NCI-H446 (cell line): ENCODE data around the gene OR5B12.
"Not testable (repeated sequence)": the region's sequence is repeated elsewhere in the genome, so short reads cannot be mapped to it uniquely, and the experiment has no call there.

Experiments used
- DNase-seq, 2 experiments: peaks; one replicate each; lab custom pipeline; 2025; lab: John Stamatoyannopoulos, UW

The OR5B12 gene

DNA sequence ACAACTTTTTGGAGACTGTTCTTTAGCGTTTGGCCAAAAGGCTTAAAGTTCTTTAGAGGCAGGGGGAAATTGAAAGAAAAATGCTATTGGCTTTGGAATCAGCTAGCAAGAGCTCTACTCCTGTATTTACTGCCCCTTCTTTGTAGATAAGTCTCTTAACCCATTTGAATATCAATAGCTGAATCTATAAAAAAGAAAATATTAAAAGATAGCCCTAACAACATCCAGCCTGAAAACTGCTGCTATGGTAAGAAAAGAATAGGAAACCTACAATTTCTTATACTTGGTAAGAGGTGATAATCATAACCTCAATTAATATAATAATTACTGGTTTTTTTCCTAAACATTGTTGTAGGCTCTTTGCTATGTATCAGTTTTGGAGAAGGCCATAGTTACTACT is at the start of gene OR5B12:
TSS of gene OR5B12 (minus strand) at position 101 of the 400 bp plus-strand sequence. CDS start 2,085 bp downstream, outside the sequence.
- no peak for DNase-seq

DNA sequence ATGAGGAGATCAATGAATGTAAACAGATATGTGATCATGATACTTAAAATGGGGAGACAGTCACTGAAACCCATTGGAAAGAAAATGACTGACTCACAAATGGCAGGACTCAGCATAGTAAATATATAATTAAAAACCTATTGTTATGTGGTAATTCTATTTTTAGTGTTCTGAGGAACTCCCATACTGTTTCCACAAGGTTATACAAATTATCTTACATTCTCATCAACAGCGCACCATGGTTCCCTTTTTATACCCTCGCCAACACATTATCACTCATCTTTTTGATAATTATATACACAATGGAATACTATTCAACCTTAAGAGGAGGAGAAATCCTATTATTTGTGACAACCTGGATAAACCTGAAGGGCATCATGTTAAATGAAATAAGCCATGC is 48.8 kb upstream of the OR5B12 start:
- no peak for DNase-seq

DNA sequence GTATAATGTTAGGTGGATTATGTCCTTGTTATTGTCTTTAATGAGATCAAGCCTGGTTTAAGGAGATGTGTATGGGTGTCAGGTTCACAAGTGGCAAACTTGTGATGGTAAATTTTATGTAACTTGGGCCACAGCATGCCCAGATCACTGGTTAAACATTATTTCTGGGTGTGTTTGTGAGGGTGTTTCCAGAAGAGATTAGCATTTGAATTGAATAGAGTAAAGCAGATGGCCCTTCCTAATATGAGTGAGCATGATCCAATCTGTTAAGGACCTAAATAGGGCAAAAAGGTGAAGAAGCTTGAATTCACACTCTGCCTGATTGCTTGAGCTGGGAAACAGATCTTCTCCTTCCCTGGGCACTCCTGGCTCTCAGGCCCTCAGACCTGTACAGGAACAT is 45.1 kb upstream of the OR5B12 start:
- DNase-seq, result no peak

DNA sequence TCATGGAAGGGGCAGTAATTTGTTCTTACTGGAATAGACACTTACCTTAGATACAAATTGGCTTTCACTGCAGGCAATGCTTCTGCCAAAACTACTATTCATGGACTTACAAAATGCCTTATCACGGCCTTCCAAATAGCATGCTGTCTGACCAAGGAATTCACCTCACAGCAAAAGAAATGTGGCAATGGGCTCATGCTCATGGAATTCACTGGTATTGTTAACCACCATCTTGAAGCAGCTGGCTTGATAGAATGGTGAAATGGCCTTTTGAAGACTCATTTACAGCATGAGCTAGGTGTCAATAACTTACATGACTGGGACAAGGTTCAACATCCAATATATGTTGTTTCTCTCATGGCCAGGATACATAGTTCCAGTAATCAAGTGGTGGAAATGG is 43.9 kb upstream of the OR5B12 start:
- DNase-seq, result no peak

DNA sequence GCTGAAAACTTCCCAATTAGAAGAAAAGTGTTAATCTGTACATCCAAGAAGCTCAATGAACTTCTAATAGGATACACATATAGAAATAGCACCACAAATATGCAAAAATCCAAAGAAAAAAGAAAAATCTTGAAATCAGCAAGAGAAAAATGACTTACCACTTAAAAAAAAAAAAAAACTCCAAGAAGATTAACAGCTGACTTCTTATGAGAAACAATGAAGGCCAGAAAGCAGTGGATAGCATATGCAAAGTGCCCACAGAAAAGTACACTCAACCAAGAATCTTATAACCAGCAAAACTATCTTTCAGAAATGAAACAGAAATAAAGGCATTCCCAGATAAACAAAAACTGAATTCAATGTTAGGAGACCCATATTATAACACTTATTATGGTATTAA is 29.9 kb upstream of the OR5B12 start:
- no peak for DNase-seq

DNA sequence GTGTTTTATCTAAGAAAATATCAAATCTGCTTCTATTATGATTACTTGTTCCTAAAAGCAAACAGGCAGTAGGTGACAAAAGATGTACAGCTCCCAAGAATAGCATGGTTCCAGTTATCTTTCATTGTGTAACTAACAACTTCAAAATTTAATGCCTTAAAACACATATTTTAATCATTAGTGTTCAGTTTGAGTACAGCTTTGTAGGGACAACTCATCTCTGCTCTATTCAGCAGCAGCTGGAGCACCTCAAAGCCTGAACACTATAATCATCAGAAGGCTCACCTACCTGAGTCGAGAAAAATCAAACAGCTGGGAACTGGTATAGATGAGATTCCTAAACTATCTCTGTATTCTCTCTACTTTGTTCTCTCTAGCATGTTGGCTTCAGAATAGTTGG is 24.3 kb upstream of the OR5B12 start:
- DNase-seq, result no peak

DNA sequence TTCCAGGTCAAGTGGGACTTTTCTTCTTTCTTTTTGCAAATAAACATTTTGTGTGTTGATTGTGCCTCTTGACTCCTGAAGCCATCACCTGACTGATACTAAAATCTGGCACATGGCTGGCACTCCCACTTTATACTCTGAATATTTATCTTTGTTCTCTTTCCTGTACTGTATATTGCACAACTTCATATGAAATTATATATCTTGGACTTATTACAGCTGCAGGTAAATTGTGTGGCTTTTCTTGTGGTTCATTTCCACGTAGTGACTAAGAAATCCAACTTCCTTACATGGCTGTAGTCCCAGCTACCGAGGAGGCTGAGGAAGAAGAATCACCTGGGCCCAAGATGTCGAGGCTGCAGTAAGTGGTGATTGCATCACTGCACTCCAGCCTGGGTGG is 23.7 kb upstream of the OR5B12 start:
- DNase-seq, result no peak

DNA sequence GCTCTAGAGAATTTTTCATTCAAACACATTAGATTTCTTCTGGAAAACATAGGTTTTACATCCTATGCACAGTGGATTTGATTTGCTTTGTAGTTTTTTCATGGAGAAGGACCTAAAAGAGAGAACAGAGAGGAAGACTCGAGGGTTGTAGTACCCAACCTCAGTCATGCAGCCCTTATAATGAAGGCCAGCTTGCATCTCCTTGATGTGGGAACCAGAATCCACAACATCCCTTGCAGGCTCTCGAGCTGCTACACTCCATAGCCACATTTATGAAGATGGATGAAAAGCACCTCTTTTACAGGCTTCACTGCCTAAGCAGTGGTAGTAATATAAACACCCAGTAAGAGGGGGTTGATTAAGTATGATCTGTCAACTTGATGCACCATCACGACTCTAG is 9.5 kb upstream of the OR5B12 start:
- DNase-seq, result no peak

DNA sequence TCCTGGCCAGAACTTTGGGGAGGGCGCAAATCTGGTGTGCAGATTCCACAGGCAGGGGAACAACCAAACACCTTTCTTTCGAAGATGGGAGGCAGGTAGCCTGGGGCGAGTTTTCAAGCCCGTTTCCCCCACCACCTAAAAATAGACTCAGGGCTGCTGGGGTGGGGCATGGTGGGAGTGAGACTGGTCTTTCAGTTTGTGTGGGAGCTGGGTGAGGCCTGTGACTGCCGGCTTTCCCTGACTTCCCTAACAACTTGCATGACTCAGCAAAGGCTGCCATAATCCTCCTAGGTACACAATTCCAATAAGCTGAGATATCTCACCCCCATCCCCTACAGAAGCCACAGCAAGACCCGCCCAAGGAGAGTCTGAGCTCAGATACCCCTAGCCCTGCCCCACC is 4.3 kb upstream of the OR5B12 start:
- no peak for DNase-seq

DNA sequence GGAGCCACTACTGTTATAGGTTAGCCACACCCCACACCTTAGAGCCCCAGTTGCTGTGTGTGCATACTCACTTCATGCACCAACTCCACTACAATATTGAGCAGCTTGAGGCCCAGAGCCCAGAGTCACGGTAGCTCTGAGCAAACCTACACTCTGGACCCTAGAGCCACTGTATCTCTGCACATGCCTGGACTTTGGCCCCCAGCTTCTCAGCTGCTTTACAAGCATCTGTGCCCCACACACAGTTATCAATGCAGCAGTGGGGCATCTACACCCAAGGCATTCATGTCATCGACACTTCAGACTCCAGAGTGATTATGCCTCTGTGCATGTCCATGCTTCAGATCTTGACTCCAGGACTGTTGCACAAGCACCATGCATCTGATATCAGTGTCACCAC is 2.3 kb upstream of the OR5B12 start:
- no peak for DNase-seq

DNA sequence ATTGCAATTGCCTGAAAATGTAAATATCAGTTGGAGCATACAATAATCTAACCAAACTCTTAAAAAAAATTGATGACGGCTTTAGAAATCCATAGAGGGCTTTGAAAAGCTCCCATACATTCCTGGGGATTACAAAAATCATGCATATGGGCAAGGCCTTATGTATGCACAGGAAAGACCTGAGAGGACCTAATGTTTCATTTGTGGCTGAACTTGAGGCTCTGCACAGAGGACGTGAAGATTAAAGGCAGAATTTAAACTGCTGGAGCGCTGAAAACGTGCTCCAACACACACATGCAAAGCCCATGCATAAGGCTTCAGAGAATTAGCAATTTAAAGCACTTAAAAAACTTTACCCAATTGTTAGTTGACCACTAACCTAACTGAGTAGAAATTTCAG is 3.5 kb downstream of the OR5B12 start:
- no peak for DNase-seq

DNA sequence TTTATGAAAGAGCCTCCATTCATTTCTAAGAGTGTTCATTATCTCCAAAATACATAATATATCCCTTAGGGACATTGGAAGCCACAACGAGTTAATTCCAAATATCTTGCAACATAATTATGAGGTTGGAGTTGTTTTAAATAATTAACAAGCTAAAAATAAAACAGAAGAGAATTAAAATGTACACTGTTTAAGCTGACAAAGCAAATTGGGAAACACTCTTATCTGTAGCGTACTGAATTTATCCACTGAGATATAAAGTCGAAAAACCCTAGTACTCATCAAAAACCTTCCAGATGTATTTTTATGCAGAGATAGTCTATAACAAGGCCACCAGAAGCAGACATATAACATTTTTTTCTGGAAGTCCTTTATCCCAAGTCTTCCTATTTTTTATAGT is 7.8 kb downstream of the OR5B12 start:
- no peak for DNase-seq

DNA sequence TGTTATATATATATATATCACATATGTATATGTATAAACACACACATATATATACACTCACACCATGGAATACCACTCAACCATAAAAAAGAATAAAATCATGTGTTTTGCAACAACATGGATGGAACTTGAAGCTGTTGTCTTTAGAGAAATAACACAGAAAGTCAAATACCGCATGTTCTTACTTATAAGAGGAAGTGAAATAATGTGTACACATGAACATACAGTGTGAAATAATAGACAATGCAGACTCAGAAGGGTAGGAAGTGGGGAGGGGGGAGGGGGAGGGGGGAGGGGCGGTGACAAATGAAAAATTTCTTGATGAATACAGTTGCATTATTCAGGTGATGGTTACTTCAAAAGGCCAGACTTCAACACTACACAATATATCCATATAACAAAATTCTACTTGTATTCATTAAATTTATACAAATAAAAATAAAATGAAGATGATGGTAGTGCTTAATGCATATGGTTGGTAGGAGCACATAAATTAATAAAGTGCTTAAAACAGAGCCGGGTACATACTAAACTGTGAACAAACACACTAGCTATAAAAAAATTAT is 8.3 kb downstream of the OR5B12 start:
- no peak for DNase-seq

DNA sequence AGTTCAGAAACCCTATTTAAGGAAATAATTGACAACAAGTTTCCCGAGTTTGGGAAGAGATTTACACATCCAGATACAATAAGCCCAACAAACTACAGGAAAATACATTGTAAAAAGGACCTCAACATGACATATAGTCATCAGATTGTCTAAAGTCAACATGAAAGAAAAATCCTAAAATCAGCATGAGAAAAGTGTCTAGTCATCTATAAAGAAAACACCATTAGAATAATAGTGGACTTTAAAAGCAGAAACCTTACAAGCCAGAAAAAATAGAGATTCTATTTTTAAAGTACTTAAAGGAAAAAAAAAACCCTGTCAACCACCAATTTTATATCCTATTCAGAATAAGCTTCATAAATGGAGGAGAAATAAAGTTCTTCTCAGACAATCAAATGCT is 12.8 kb downstream of the OR5B12 start:
- no peak for DNase-seq

DNA sequence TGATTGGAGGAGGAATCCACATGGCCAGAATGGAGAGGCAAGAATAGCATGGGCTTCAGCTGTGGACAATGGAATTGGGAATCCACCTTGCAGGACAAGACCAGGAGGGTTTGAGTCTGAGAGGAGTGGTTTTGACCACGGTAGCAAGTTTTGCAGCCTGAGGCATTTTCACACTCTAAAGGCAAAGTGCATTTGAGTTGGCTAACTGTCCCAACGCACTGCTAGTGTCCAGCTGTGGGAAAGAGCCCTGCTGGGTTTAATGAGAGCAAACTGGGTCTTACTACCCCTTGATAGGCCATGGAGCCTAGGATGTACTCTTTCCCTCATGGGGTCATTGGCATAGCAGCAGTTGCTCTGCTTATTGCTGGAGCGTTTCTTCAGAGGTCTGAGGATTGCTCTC is 14.0 kb downstream of the OR5B12 start, which contains the start of gene OR5B2:
TSS of gene OR5B2 (minus strand) at position 101 of the 400 bp plus-strand sequence. CDS start 4,860 bp downstream, outside the sequence.
- DNase-seq, result no peak

DNA sequence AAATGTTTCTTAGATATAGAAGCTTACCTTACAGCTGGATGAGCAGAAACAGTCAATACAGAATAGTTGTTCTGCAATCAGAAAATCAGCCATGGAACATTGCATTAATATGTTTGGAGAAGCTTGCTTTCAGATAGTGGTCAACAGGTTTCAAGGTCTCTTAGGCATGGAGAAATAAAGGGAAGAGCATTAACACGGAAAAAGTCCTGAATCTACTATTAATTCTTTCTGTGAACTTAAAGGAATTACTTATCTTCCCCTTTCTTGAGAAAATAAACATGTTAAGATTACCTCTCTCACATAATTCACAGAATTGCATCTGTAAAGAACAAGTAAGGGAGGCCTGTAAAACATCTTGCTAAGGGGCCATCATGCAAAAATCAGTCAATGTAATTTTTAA is 35.3 kb downstream of the OR5B12 start, which contains the start of gene OR5B3:
TSS of gene OR5B3 (minus strand) at position 101 of the 400 bp plus-strand sequence. CDS start 3,465 bp downstream, outside the sequence.
- DNase-seq, result no peak

DNA sequence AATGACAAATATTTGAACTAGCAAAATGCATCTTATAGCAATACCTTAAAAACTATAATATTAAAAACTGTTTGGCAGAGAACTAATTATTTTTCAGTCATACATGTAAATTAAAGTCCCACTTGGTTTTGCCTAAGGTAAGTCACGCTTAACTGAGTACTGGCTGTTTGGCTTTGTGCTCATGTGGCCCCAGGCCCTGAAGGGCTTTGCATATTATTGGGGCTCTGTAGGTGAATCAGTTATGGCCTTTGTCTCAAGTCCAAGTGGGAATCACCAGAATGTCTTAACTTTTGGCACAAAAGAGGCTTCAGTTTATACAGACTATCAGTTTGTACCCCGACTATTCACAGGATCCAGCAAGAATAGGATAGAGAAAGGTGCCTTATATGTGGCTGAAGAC is 42.4 kb downstream of the OR5B12 start:
- not testable (repeated sequence) for DNase-seq

DNA sequence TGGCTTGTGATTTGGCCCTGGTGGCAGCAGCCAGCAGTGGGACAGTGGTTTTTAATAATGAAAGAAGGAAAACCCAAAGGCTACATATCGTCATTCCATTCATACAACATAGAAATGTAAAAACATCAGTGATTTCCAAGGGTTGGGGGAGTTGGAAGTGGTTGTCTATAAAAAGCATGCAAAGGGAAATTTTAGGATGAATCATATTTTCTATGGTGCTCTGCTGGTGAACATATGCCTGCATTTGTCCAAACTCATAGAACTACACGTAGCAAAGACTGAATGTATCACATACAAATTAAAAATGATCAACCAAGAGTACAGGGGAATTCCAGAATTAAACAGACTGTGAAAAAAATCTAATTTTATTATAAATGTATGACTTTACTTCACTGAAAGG is 46.5 kb downstream of the OR5B12 start:
- DNase-seq, result no peak

DNA sequence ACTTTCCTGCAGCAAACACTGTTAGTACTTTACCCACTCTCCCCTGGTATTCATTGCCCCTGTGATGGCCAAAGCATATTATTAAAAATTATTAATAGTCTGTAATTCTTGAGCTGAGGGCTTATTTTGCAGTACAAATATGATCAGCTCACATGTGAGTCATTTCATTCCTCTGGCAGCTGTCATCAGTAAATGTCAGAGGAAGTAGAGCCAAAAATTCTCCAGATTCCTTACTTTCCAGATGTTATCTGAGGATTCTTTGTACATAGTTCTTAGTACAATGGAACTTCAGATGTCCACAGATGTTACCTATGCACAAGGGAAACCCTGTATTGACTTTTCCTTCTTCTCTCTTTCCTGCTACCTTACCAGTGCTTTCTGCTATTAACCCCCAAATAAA is 47.8 kb downstream of the OR5B12 start:
- DNase-seq, result no peak

DNA sequence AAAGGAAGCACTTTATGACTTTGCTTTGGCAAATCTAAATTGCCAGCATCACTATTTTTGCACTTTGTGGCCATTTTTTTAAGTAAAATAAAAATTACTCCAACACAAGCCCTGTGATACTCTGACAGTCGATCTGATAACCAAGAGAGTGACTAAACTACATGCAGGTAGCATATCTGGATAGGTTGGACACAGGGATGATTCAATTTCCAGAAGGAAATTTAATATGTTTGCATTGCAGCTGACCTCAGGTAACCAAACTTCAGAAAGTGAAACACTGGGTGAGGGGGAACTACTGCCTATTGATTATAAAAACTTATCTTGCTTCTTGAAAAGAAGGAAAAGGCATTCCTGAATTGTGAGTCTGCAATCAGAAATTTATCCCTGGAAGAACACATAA is 49.3 kb downstream of the OR5B12 start:
- DNase-seq, result no peak

DNA sequence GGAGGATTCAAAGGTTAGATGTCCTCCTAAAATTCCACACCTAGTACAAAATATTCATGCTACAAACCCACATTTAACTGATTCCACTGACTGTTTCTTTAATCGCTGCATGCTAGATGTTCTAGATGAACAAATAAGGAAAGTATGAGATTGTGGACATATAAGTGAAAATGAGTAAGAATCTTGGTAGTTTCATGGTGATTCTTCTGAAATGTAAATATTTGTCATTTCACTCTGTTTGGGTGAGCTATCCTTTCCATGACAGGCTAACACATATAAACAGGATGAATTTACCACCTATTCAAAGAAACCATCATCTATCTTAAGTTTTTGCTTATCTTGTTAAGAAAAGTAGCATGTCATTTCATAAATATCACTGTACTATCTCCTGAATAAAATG is 50.2 kb downstream of the OR5B12 start:
- no peak for DNase-seq

DNA sequence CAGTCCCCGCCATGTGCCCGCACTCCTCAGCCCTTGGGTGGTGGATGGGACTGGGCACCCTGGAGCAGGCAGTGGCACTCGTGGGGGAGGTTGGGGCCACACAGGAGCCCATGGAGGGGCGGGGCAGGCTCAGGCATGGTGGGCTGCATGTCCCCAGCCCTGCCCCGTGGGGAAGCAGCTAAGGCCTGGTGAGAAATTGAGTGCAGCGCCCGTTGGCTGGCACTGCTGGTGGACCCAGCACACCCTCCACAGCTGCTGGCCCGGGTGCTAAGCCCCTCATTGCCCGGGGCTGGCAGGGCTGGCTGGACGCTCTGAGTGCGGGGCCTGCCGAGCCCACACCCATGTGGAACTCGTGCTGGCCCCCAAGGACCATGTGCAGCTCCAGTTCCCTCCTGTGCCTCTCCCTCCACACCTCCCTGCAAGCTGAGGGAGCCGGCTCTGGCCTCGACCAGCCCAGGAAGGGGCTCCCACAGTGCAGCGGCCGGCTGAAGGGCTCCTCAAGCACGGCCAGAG is 51.4 kb downstream of the OR5B12 start:
- DNase-seq, result no peak
